GM12878 (cell line): ENCODE measurements around the gene PPIF.

Experiments
- EZH2 ChIP-seq: IDR thresholded peaks from 2 replicates; pipeline ENCODE4 v1.6.1; 2012; ENCODE audit warnings: low read depth, mild to moderate bottlenecking, control low read depth, inconsistent platforms, low read length, borderline replicate concordance; ENCODE audit not compliant: control insufficient read depth
- TF ChIP-seq, protein P1 (sequence below), 3 experiments: IDR thresholded peaks in 2 of 3; conservative IDR thresholded peaks in 1 of 3; 2 replicates each; pipeline ENCODE4 v1.5.1; 2011; ENCODE audit warnings: low read depth in 3 of 3, low read length in 3 of 3, mild to moderate bottlenecking in 3 of 3, control low read depth in 2 of 3, moderate library complexity in 2 of 3, inconsistent platforms in 1 of 3, mixed read lengths in 1 of 3; ENCODE audit not compliant: control insufficient read depth in 2 of 3, insufficient read depth in 1 of 3; ENCODE audit errors: extremely low read depth in 1 of 3

DNA sequence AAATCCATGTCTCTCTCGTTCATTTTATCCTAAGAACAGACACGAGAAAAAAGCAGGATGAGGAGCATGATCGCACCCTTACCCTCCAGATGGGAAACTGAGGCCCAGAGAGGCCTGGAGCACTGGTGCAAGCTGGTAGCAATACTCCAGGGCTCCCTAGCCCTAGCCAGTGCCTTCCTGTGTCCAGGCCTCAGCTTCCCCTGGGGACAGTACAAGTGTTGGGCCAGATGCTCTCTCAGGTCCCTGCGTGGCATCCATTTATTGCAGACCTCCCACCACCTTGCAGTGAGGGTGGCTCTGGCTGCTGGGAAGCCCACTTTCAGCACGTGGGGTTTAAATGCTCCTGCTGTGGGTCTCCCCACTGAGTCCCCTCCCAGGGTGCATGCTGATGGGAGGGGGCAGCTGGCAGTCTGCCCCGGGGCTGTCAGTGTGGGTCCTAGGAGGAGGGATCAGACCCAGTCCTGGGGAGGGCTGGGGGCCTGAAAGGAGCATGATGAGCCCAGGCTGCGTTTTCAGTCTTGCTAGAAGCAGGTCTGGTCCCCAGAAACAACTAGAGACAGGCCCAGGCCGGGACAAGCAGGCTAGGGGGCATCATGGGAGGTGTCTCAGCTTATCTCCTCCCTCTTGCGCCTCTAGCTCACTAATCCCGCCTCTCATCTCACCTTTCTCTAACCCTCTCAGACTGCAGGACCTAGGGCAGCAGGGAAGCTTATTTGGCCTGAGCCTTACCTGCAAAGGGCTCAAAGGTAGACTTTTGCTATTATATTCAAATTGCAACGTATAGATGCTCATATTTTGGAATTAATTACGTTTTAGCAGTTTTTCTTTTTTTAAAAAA, 662 bp upstream of the PPIF start:
- TF ChIP-seq, protein P1, sequence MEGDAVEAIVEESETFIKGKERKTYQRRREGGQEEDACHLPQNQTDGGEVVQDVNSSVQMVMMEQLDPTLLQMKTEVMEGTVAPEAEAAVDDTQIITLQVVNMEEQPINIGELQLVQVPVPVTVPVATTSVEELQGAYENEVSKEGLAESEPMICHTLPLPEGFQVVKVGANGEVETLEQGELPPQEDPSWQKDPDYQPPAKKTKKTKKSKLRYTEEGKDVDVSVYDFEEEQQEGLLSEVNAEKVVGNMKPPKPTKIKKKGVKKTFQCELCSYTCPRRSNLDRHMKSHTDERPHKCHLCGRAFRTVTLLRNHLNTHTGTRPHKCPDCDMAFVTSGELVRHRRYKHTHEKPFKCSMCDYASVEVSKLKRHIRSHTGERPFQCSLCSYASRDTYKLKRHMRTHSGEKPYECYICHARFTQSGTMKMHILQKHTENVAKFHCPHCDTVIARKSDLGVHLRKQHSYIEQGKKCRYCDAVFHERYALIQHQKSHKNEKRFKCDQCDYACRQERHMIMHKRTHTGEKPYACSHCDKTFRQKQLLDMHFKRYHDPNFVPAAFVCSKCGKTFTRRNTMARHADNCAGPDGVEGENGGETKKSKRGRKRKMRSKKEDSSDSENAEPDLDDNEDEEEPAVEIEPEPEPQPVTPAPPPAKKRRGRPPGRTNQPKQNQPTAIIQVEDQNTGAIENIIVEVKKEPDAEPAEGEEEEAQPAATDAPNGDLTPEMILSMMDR (IDR thresholded peaks at IDR 0.05 in 2 of 3, conservative IDR thresholded peaks at IDR 0.05 in 1 of 3; ENCODE audit: control insufficient read depth in 2 of 3, extremely low read depth in 1 of 3, insufficient read depth in 1 of 3, low read depth in 3 of 3, low read length in 3 of 3) = no peak
- no peak for TF ChIP-seq EZH2
